RKO (cell line): ENCODE results near the gene TGFBRAP1.
"Not testable (repeated sequence)": the region's sequence is repeated elsewhere in the genome, so short reads cannot be mapped to it uniquely, and the experiment has no call there.

Experiments
- DNase-seq: peaks from one replicate; pipeline ENCODE4 v3.0.0-alpha.2; 2016; ENCODE audit warnings: low spot score

Gene TGFBRAP1

DNA sequence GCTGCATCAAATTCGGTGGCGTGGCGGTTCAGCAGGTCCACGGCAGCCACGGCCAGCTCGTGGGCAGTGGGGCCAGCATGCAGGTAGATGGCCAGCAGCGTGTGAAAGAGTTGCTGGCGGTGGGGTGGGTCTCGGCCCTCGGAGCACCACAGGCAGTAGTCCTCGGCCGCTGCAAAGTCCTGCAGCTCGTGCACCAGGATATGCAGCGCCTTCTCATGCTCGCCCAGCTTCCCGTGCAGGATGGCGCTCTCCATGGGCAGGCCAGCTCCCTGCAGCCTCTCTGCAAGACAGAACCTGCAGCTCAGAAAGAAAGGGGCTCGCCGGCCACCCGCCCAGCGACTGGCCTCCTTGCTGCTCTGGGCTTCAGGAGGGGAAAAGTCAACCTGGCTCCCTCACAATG is 60.1 kb downstream of the TGFBRAP1 start:
- DNase-seq = no peak

DNA sequence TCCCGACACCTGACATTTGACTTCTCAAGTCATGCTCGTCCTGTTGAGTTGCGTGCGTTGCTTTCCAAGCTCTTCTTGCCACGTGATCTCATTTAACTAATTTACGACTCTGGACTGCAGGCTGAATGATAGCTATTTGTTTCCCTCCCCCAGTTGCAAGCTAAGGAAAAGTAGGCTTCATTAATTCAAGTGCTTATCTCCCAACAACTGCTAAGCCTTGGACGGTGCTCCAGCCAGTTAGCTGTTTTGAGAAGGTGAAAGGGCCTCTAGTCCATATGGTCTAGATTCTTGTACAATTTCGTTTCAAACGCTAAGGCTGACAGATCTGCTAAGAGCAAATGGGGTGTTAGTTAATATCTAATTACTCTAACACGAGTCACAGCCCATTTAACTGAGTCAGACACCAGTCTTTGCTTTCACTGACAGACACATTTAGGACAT is 66.9 kb downstream of the TGFBRAP1 start:
- DNase-seq = peak; percentile 32

DNA sequence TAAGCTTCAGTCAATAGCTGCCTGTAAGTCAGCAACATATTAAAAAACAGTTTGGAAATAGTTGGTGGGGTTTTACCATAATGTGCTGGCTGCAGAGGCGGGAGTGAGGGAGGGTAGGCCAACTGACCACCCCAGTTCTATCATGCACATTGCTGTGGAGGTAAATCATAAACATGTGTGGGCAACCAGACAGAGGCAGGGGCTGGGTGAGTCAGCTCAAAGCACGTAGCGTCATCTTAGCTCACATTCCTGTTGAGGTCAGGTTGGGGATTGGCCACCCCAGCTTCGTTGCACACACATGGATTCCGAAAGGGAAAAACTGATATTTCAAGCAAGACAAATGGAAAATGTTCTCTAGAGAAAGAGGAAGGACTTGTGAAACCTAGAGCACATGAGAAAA is 68.5 kb downstream of the TGFBRAP1 start:
- DNase-seq = no peak

DNA sequence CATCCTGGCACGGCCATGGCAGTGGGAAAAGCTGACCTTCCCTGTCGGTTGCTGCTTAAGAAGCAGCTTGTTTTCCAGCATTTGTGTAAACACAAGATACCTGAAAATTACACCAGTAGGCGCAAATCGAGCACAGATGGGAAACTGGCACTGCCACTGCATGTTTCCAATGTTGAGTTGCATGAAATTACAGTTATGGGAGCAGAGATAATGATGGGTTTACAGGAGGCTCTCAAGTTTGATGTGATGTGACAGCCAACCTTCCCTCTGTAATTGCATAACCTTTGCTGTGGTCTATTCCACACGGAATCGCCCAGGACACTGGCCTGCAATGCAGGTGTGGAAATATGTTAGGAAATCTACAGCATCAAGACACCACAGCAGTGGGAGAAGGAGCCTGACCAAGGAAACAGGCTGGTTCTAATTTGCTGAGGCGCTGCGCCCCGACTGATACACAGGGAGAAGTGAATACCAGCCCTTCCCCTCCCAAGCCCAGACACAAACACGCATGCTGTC is 70.6 kb downstream of the TGFBRAP1 start:
- no peak for DNase-seq

DNA sequence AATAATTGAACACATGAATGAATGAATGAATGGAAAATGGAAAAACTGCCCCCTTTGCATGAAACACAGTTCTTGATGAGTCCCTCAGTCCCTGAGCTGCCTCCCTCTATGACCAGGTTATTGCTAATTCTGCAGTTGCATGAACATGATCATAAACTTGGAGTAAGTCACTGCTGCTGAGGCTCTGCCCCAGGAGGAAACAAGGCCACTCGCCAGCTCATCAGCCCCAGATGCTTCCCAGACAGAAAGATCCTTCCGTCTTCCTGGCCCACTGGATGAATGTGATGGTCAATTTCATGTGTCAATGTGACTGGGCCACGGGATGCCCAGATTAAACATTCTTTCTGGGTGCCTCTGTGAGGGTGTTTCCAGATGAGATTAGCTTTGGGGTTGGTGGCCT is 71.6 kb downstream of the TGFBRAP1 start:
- DNase-seq = peak; percentile 30

DNA sequence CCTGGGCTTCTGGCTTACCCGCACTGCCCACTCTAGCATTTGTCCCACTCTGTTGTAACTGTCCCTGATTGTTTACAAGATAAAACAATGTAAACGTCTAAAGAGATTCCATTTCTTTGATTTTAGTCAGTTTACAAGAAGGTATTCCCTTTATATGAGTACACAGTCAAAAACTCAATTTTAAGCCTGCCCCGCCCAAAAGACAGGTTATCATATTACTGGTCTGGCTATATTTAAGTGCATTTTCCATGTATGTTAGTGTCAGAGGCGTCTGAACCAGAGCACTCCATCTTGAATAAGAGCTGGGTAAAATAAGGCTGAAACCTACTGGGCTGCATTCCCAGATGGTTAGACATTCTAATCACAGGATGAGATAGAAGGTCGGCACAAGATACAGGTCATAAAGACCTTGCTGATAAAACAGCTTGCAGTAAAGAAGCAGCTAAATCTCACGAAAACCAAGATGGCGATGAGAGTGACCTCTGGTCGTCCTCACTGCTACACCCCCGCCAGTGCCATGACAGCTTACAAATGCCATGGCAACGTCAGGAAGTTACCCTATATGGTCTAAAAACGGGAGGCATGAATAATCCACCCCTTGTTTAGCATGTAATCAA is 73.0 kb downstream of the TGFBRAP1 start:
- no peak for DNase-seq

DNA sequence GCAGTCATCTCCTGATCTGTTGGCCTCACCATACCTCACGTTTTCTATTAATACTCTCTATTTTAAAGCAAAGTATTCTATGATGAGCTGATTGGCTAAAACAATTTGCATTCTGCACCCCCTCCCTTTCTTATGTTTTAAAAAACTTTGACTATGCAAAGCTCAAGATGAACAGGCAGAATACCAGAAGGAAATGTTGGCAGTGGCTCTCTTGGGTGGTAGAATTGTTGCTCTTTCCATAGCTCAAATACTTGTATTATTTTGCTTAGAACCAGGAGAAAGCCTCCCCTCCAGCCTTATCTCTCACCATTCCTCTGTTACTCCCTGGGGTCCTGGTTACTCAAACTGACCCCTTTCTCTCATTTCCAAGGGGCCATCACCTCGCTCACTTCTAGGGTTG is 73.6 kb downstream of the TGFBRAP1 start:
- DNase-seq = no peak

DNA sequence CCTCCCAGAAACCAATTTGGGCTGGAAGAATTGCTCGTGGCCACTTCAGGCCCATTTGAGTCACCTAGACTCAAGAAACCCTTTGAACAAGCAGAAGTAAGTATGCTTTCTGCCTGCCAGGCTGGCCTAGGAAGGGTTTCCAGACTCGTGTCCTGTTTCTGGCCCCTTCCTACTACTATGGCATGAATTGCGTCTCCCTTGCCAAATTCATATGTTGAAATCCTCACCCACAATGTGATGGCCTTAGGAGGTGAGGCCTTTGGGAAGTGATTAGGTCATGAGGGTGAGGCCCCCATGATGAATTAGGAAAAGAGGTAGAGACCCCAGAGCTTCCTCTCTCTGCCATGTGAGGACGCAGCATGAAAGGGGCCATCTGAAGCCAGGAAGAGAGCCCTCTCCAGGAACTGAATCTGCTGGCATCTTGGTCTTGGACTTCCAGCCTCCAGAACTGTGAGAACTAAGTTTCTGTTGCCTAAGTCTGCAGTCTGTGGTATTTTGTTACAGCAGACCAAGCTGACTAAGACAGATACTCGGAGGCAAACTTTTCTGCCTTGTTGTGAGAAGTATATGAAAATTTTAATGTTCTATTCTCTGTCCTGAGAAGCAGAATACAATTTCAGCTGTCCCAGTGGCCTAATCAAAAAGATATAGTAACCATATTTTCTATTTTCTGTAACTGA is 74.9 kb downstream of the TGFBRAP1 start:
- DNase-seq = no peak

DNA sequence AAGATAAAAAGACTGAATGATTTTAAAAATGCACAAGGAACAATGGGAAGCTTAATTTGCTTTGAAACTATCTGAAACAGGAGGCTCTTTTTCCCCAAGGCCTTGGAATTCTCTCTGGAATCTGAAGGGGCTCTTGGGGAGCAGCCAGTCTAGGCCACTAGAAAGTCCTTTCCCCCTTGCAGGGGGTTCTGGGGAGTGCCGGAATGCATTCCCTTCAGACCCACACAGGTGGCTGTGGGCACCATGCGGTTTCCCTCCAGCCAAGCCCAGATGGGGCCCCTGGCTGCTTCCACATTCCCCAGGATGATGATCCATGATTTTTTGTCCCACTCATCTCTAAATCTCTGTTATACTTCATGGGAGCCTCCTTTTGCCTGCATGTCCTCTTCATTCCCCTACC is 77.3 kb downstream of the TGFBRAP1 start:
- DNase-seq = no peak

DNA sequence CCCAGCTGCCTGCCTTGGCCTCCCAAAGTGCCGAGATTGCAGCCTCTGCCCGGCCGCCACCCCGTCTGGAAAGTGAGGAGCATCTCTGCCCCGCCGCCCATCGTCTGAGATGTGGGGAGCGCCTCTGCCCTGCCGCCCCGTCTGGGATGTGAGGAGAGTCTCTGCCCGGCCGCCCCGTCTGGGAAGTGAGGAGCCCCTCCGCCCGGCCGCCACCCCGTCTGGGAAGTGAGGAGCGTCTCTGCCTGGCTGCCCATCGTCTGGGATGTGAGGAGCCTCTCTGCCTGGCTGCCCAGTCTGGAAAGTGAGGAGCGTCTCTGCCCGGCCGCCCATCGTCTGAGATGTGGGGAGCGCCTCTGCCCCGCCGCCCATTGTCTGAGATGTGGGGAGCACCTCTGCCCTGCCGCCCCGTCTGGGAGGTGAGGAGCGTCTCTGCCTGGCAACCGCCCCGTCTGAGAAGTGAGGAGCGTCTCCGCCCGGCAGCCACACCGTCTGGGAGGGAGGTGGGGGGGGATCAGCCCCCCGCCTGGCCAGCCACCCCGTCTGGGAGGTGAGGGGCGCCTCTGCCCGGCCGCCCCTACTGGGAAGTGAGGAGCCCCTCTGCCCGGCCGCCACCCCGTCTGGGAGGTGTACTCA is 78.4 kb downstream of the TGFBRAP1 start:
- DNase-seq = not testable (repeated sequence)

DNA sequence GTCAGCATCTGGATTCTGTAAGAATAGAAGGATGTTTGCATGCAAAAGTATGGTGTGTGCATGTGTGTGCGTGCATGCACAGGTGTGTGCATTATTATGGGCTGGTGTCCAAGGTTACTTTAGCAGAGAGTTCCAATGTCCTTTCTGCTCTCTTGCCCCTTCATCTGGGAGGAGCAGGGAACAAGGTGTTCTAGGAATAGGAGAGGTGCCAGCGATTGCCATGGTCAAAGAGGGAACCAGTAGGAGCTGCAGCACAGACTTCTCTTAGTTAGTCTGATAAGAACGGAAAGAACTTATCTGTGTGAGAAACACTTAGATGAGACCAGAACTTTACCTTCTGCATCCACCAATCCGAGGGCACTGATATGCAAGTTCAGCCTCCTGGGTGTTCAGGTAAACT is 79.6 kb downstream of the TGFBRAP1 start:
- no peak for DNase-seq

DNA sequence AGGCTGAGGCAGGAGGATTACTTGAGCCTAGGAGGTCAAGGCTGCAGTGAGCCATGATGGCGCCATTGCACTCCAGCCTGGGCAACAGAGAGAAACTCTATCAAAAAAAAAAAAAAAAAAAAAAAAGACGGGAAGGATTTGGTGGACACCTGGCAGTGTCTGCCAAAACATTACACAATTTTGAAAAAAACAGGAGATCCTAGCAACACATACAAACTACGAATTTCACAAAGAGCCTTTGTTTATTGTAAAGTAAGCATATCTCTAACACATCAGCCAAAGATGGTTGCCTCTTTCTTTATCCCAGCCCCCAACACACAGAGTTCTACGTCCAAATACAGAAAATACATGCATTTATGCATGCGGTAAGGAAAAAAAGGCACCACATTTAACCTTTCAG is 80.4 kb downstream of the TGFBRAP1 start:
- no peak for DNase-seq

DNA sequence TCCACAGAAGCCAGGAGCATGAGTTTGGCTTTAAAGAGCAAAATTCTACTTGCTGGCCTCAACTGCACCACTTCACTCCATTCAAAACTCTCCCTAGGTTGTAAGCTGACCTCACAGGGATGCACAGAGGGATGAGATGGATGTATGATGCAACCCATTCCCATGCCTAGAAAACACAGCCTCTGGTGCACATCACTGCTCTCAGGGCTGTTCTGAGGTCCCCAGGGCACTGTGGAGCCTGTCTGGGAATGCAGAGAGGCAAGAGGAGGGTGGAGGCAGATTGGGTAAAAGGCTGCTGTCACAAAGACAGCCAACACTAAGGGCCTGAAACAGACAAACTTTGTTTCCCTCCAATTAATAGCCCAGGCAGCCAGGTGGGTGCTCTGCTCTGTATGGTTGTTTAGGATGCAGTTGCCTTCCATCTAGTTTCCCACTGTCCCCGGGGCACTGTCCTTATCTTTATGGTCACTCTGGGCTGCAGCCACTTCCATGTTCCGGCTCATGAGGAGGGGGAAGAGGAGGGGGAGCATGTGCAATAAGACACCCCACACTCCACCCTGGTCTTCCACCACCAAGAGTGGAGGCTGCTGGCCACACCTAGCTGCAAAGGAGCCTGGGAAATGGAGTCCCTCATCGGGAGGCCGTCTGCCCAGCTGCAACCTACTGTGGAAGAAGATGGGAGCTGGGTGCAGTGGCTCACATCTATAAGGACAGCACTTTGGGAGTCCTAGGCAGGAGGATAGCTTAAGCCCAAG is 81.0 kb downstream of the TGFBRAP1 start:
- no peak for DNase-seq

DNA sequence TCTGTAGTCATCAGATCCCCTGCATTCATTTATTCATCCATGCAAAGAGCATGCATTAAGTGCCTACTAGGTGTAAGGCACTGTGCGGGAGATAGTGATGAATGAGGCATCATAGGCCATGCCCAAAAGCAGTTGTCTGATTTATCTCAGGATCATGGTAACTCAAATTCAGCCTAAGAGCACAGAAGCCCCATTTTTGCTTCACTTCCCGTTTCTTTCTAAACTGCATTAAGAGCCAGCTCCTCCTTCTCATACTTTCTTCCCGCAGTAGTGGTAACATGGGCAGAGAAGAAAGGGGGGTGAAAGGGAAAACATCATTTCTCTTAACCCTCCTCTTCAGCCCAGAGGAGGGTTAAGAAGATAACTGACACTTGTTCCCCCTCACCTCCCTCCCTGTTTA is 85.1 kb downstream of the TGFBRAP1 start:
- DNase-seq = no peak

DNA sequence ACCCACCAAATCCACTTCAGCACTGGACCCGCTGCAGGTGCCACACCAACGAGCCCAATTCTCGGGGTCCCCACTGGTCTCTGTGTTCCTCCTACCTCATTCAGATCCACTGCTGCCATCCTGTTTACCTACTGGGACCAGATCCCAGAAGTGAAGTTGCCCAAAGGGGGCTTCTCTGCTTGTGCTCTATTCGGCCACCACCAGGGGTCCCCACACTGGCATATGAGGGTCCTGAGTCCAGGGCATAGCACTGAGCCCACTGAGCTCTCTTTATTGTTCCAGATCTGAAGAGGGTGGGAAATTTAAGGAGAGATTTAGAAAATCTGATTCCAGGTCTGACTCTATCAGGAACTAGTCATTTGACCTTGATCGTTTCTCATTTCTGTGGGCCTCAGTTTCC is 85.6 kb downstream of the TGFBRAP1 start:
- DNase-seq = no peak

DNA sequence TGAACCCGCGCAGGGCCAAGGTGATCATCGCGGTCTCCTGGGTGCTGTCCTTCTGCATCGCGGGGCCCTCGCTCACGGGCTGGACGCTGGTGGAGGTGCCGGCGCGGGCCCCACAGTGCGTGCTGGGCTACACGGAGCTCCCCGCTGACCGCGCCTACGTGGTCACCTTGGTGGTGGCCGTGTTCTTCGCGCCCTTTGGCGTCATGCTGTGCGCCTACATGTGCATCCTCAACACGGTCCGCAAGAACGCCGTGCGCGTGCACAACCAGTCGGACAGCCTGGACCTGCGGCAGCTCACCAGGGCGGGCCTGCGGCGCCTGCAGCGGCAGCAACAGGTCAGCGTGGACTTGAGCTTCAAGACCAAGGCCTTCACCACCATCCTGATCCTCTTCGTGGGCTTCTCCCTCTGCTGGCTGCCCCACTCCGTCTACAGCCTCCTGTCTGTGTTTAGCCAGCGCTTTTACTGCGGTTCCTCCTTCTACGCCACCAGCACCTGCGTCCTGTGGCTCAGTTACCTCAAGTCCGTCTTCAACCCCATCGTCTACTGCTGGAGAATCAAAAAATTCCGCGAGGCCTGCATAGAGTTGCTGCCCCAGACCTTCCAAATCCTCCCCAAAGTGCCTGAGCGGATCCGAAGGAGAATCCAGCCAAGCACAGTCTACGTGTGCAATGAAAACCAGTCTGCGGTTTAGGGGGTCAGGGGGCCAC is 87.1 kb downstream of the TGFBRAP1 start:
- DNase-seq = no peak

DNA sequence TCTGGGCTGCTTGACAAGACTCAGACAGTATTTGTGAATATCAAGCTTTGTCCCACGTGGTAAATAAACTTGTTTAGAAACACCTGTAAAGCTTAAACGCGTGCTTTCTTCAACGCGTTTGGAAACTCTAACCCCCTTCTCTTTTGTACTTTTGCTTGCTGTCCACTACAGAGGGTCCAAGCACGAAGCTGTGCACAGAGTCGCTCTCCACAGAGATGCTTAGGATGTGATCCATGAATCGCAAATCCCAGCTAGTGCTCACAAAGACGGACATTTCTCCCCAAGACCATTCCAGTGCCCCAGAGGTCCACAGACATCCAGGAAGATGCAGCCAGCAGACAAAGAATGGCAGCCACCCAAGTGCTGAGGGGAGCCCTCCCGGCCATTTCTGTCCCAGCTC is 88.1 kb downstream of the TGFBRAP1 start, which contains the start of gene GPR45:
TSS of gene GPR45 (plus strand) at position 301 of the 400 bp plus-strand sequence. CDS start 116 bp downstream, outside the sequence.
- DNase-seq = no peak

DNA sequence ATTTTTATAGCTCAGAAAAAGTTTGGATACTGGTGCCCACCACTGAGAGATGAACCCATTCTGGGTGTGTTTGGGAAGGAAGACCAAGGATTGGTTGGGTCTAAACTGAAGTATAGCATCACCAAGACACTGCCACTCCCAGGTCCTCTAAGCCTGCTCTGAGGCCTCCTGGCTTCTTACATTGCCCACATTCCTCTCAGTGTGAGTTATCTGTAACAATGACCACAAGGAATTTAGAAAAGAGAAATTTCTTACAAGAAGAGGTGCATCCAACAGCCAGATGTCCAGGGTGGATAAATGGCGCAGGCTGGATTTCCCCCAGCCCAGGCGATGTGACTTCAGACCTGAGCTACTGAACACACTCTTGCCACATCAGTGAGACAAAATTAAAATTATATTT is 89.6 kb downstream of the TGFBRAP1 start:
- no peak for DNase-seq

DNA sequence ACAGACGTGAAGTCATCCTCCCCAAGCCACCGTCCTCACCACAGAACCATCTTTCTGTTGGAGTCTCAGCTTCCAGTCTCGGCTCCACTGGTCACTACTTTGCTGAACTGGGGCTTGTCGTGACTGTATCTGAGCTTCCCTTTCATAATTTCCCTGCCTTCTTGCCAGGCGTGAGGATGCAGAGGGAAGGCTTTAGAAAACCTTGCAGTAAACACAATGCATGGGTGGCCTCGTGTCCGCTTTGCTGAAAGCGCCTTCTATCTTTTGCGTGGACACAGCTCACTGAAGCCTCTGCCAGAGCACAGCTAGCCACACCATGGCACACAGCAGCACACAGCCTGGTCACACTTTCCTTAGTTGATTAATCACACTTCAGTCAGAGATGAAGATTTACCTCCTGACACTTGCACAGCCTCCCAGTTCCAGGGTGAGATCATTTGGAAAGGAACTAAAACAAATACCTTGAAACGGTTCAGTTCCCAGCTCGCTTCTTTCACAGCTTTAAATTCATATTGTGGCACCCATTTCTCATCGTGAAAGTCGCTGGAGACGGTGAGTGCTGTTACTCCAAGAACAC is 90.8 kb downstream of the TGFBRAP1 start:
- no peak for DNase-seq

DNA sequence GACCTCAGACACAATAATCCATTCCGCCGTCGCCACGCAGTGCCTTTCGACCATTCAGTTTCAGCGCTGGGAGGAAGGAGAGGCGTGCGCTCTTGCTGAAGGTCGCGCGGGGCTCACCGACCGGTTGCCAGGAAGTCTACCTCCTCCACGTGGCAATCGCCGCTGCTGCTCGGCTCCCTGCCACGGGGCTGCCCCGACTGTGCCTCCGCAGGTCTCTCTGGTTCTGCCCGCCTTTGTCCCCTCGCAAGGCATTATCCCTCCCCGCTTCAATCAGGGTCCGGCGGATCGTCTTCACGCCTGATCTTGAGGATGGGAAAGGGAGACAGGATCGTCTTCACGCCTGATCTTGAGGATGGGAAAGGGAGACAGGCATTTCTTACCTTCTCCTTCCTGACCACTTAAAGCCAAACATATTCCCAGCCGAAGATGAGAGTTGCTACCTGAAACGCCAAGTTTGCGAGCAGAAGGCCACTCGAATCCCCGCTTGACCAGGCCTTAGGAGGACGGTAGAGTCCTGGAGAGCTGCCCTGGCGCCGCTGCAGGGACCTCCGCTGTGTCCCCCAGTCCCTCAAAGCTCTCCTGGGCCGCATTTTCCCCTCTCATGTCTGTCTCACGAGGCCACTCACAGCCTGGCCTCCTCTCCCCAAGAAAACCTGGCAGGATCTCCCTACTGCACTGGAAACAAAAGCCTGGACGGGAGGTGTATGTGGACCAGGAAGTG is 92.3 kb downstream of the TGFBRAP1 start:
- no peak for DNase-seq

DNA sequence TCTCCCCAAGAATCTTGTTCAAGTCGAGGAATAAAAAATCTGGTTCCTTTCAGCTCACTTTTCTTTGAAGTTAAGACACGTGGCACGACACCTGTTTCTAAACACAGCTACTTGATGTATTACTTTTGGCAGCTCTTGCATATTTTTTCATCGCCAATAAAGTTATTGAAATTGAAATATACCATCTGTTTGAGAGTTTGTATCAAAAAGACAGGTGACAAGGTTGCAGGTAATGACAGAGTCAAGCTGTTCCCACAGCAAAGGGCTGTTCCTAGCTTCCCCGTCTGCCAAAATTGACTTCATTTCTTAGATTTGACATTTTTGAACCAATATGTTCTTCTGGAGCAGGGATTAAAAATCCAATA is 93.5 kb downstream of the TGFBRAP1 start:
- no peak for DNase-seq
